Vagina (tissue), 2 donors: ENCODE measurements around the gene RHOD. TPM values are rescaled to one million over a fixed set of nuclear protein-coding genes. Genes with fewer than 3 reads are reported as not detected.

Source experiments
- DNase-seq, 2 donors: peaks; one replicate each; pipeline ENCODE4 v3.0.0-alpha.2; 2017; ENCODE audit errors: extremely low spot score in 2 of 2
- H3K27ac ChIP-seq: fragments of 200-600 bp; sonication (generic); one replicate; pipeline ENCODE4 v1.5.1; 2019
- H3K27me3 ChIP-seq: fragments of 200-600 bp; sonication (generic); one replicate; pipeline ENCODE4 v1.5.1; 2019
- H3K36me3 ChIP-seq, 2 donors: fragments of 200-600 bp; sonication (generic); one replicate each; pipeline ENCODE4 v1.5.1; 2017 to 2019
- H3K4me1 ChIP-seq: fragments of 200-600 bp; sonication (generic); one replicate; pipeline ENCODE4 v1.5.1; 2019
- H3K4me3 ChIP-seq, 2 donors: fragments of 200-600 bp; sonication (generic); 1 replicate in 1 of 2; 2 replicates in 1 of 2; pipeline ENCODE4 v1.5.1; 2016 to 2019
- H3K9me3 ChIP-seq: fragments of 200-600 bp; sonication (generic); one replicate; pipeline ENCODE4 v1.5.1; 2019
- POLR2A ChIP-seq, 2 donors: fragments of 450-650 bp; IDR thresholded peaks; one replicate each; pipeline ENCODE4 v1.6.1; 2017; ENCODE audit warnings: antibody characterized with exemption in 2 of 2, mild to moderate bottlenecking in 2 of 2, moderate library complexity in 2 of 2
- POLR2AphosphoS5 ChIP-seq, 2 donors: sonication (generic); formaldehyde crosslinking; IDR thresholded peaks; one replicate each; pipeline ENCODE4 v1.9.0; 2017; ENCODE audit warnings: antibody characterized with exemption in 2 of 2, mild to moderate bottlenecking in 2 of 2, low read depth in 1 of 2; ENCODE audit not compliant: insufficient read depth in 1 of 2
- intact Hi-C: fragments of 100-400 bp; cut with DNase I; formaldehyde crosslinking; loops from one replicate; pipeline ENCODE4 v1.15.1; 2023
- total RNA-seq: library from RNA; depleted of rRNA; stranded (reverse); fragments of >200 nt; gene quantifications from one replicate; pipeline ENCODE4 v1.2.3, GENCODE V29; 2016
- TF ChIP-seq, protein P1 (sequence below), 3 experiments: fragments of 450-650 bp in 2 of 3; fragments of 200-600 bp in 1 of 3; sonication (generic) in 1 of 3; IDR thresholded peaks; one replicate each; pipeline ENCODE4 v1.5.1; 2017 to 2019; ENCODE audit warnings: antibody characterized with exemption in 3 of 3, mild to moderate bottlenecking in 2 of 3, moderate library complexity in 2 of 3

Gene RHOD
- total RNA-seq, 1 donor from 2014 or later = 26.5 TPM

- no peak for TF ChIP-seq POLR2A (IDR thresholded peaks at IDR 0.05)
- TF ChIP-seq, protein P1, sequence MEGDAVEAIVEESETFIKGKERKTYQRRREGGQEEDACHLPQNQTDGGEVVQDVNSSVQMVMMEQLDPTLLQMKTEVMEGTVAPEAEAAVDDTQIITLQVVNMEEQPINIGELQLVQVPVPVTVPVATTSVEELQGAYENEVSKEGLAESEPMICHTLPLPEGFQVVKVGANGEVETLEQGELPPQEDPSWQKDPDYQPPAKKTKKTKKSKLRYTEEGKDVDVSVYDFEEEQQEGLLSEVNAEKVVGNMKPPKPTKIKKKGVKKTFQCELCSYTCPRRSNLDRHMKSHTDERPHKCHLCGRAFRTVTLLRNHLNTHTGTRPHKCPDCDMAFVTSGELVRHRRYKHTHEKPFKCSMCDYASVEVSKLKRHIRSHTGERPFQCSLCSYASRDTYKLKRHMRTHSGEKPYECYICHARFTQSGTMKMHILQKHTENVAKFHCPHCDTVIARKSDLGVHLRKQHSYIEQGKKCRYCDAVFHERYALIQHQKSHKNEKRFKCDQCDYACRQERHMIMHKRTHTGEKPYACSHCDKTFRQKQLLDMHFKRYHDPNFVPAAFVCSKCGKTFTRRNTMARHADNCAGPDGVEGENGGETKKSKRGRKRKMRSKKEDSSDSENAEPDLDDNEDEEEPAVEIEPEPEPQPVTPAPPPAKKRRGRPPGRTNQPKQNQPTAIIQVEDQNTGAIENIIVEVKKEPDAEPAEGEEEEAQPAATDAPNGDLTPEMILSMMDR (IDR thresholded peaks at IDR 0.05) = no peak
- no peak for TF ChIP-seq POLR2AphosphoS5 (IDR thresholded peaks at IDR 0.05; ENCODE audit: insufficient read depth in 1 of 2, low read depth in 1 of 2)
- intact Hi-C loops = no loop called here
- H3K36me3 ChIP-seq = no peaks in the 10 kb centered on the region
- H3K9me3 ChIP-seq = no peaks in the 10 kb centered on the region
- H3K4me3 ChIP-seq = no peak overlapping the region
- DNase-seq = no peak
- H3K27ac ChIP-seq = no peak overlapping the region
- H3K27me3 ChIP-seq = no peaks in the 10 kb centered on the region
- H3K4me1 ChIP-seq = no peaks in the 10 kb centered on the region
Observed at GRCh38 chr11:67048515-67049130, 8.0 kb upstream of the RHOD start.

DNA sequence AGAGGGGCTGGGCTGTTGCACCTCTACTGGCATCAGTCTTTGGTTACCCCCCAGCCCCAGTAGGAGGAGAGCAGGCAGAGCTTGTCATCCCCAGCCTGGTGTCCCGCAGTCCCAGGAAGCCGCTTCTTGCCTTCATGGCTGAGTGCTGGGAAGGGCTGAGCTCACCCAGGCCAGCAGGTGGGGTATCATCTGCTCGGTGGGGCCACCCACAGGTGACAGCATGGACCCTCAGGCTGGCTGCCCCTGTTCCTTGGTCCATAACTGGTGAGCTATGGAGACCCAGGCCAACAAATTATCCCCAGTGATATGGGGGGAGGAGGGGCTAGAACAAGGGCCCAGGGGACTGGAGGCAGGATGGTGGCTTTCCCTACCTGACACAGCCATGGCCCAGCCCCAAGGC lies 6.5 kb upstream of the RHOD start:
- H3K9me3 ChIP-seq = no peaks in the 10 kb centered on the region
- no peak overlapping the region for H3K27ac ChIP-seq
- intact Hi-C loops = no loop called here
- no peak for DNase-seq
- TF ChIP-seq POLR2A (IDR thresholded peaks at IDR 0.05) (no peak), POLR2AphosphoS5 (IDR thresholded peaks at IDR 0.05; ENCODE audit: insufficient read depth in 1 of 2, low read depth in 1 of 2) (no peak)
- TF ChIP-seq, protein P1 (IDR thresholded peaks at IDR 0.05) = no peak
- no peaks in the 10 kb centered on the region for H3K4me1 ChIP-seq
- no peak overlapping the region for H3K4me3 ChIP-seq
- no peaks in the 10 kb centered on the region for H3K36me3 ChIP-seq
- H3K27me3 ChIP-seq = no peaks in the 10 kb centered on the region

DNA sequence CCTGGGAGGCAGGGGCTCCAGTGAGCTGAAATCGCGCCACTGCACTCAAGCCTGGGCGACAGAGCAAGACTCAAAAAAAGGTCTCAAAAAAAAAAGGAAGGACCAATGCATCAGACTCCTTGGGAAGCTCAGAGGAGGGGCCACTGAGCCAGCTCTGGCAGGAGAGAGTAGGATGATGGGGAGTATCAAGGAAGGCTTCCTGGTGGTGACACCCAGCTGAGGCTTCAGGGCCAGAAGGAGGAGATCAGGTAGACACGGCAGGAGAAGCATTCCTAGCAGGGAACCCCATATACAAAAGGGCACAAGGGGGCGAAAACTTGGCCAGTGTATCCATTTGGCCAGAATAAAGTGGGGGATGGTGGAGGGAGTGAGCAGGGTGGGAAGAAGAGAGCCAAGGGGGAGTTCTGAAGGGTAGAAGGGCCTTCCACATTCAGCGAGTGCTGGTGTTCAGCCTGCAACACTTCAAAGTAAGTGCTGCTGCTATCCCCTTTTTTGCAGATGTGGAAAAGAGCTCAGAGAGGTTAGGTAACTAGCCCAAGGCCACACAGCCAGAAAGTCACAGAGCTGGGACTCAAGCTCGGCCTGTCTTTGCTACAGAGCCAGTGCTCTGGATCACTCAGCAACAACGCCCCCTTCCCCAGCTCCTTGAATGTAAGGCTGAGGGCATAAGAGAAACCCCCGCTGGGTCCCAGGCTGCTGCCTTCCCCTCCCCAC lies 5.3 kb upstream of the RHOD start:
- H3K36me3 ChIP-seq = no peaks in the 10 kb centered on the region
- no peak overlapping the region for H3K27ac ChIP-seq
- H3K4me3 ChIP-seq = no peak overlapping the region
- intact Hi-C loops = no loop called here
- TF ChIP-seq, protein P1 (IDR thresholded peaks at IDR 0.05) = no peak
- TF ChIP-seq POLR2A (IDR thresholded peaks at IDR 0.05) (no peak), POLR2AphosphoS5 (IDR thresholded peaks at IDR 0.05; ENCODE audit: insufficient read depth in 1 of 2, low read depth in 1 of 2) (no peak)
- no peaks in the 10 kb centered on the region for H3K27me3 ChIP-seq
- peaks cover 12% of the 10 kb centered on the region for H3K4me1 ChIP-seq
- H3K9me3 ChIP-seq = no peaks in the 10 kb centered on the region
- DNase-seq = no peak

DNA sequence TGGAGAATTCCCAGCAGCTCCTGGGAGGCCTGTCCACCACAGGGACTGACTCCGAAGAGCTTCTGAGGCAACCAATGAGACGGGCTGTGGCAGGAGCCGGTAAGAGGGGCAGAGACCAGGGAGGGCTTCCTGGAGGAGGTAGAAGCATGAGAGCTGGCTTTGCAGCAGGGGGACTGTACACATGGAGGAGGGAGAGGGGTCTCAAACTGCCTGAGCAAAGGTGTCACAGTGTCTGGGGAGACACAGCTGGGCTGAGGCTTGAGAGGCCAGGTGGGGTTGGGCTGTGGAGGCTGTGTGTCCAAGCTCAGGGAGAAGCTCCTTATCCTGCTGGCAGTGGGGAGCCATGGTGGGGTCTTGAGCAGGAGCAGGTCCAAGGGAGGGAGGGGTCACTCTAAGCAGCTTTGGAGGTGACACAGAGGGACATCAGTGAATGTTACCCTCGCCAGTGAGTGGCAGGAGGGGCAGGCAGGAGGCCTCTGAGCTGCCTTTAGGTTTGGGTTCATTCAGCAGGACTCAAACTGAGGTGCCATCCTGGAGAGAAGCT lies 4.6 kb upstream of the RHOD start:
- DNase-seq = no peak
- TF ChIP-seq POLR2AphosphoS5 (IDR thresholded peaks at IDR 0.05; ENCODE audit: insufficient read depth in 1 of 2, low read depth in 1 of 2) (no peak), POLR2A (IDR thresholded peaks at IDR 0.05) (no peak)
- TF ChIP-seq, protein P1 (IDR thresholded peaks at IDR 0.05) = no peak
- intact Hi-C loops = no loop called here
- no peak overlapping the region for H3K27ac ChIP-seq
- H3K36me3 ChIP-seq = no peaks in the 10 kb centered on the region
- peaks cover 14% of the 10 kb centered on the region for H3K4me1 ChIP-seq
- H3K9me3 ChIP-seq = no peaks in the 10 kb centered on the region
- H3K27me3 ChIP-seq = no peaks in the 10 kb centered on the region
- no peak overlapping the region for H3K4me3 ChIP-seq

- TF ChIP-seq, protein P1 (IDR thresholded peaks at IDR 0.05) = no peak
- TF ChIP-seq POLR2A (IDR thresholded peaks at IDR 0.05) = no peak
- no peak for TF ChIP-seq POLR2AphosphoS5 (IDR thresholded peaks at IDR 0.05; ENCODE audit: insufficient read depth in 1 of 2, low read depth in 1 of 2)
- H3K4me1 ChIP-seq = peaks cover 14% of the 10 kb centered on the region
- no peaks in the 10 kb centered on the region for H3K27me3 ChIP-seq
- H3K9me3 ChIP-seq = no peaks in the 10 kb centered on the region
- no peaks in the 10 kb centered on the region for H3K36me3 ChIP-seq
- no peak for DNase-seq
- H3K27ac ChIP-seq = no peak overlapping the region
- intact Hi-C loops = no loop called here
- no peak overlapping the region for H3K4me3 ChIP-seq
Observed at GRCh38 chr11:67052891-67053290, 3.8 kb upstream of the RHOD start.
